Stomach (tissue), 9 donors: ENCODE measurements around the gene SHF. TPM values are rescaled to one million over a fixed set of nuclear protein-coding genes. Genes with fewer than 3 reads are reported as not detected.

Experiments used
- DNase-seq, 2 donors: peaks; one replicate each; pipeline versions ENCODE4 v3.0.0 to v3.0.0-alpha.2; 2013 to 2019
- H3K27ac ChIP-seq, 5 donors: fragments of 200-600 bp in 4 of 5; sonication (generic) in 4 of 5; one replicate each; pipeline ENCODE4 v1.5.1; 2013 to 2019; ENCODE audit warnings: mild to moderate bottlenecking in 1 of 5, moderate library complexity in 1 of 5
- H3K27me3 ChIP-seq, 3 donors: fragments of 200-600 bp; sonication (generic); one replicate each; pipeline ENCODE4 v1.5.1; 2017 to 2019; ENCODE audit warnings: mixed run types in 1 of 3
- H3K36me3 ChIP-seq, 4 donors: fragments of 200-600 bp; sonication (generic); 1 replicate in 3 of 4; 2 replicates in 1 of 4; pipeline ENCODE4 v1.5.1; 2016 to 2019
- H3K4me1 ChIP-seq, 4 donors: fragments of 200-600 bp; sonication (generic); one replicate each; pipeline ENCODE4 v1.5.1; 2016 to 2019
- H3K4me3 ChIP-seq, 4 donors: fragments of 200-600 bp; sonication (generic) in 3 of 4; one replicate each; pipeline ENCODE4 v1.5.1; 2016 to 2019; ENCODE audit warnings: mild to moderate bottlenecking in 1 of 4
- H3K9me3 ChIP-seq, 4 donors: fragments of 200-600 bp; sonication (generic); one replicate each; pipeline ENCODE4 v1.5.1; 2016 to 2019
- CTCF ChIP-seq, 7 experiments: fragments of 450-650 bp in 4 of 7; fragments of 200-600 bp in 3 of 7; sonication (generic) in 3 of 7; IDR thresholded peaks; one replicate each; pipeline ENCODE4 v1.5.1; 2016 to 2019; ENCODE audit warnings: antibody characterized with exemption in 7 of 7, control low read depth in 2 of 7, mild to moderate bottlenecking in 1 of 7
- EP300 ChIP-seq: sonication (generic); formaldehyde crosslinking; IDR thresholded peaks from one replicate; pipeline ENCODE4 v1.6.1; 2017; ENCODE audit warnings: antibody characterized with exemption
- POLR2A ChIP-seq, 4 donors: fragments of 450-650 bp; IDR thresholded peaks; one replicate each; pipeline ENCODE4 v1.6.1; 2016; ENCODE audit warnings: antibody characterized with exemption in 4 of 4, control low read depth in 2 of 4, mild to moderate bottlenecking in 1 of 4, moderate library complexity in 1 of 4
- POLR2AphosphoS5 ChIP-seq, 3 donors: sonication (generic); formaldehyde crosslinking; IDR thresholded peaks; one replicate each; pipeline ENCODE4 v1.6.1; 2016; ENCODE audit warnings: antibody characterized with exemption in 3 of 3
- WGBS, 5 donors: extraction: QIAGEN DNeasy Blood & Tissue Kit in 3 of 5; methylation state at CpG; one replicate each; pipeline versions ENCODE4 v1.1.5 to v1.1.7; 2013 to 2018; 5-methylcytosine and 5-hydroxymethylcytosine counted together
- intact Hi-C: fragments of 100-400 bp; cut with DNase I; formaldehyde crosslinking; loops from one replicate; pipeline ENCODE4 v1.15.1; 2023; ENCODE audit warnings: low total_unique reads
- polyA plus RNA-seq, 3 donors: library from polyadenylated mRNA; stranded (reverse); fragments of 200-250 nt; gene quantifications; one replicate each; pipeline ENCODE4 v1.2.3, GENCODE V29; 2013
- total RNA-seq, 5 donors: library from RNA; depleted of rRNA; stranded (reverse); fragments of >200 nt; gene quantifications; one replicate each; pipeline versions ENCODE4 v1.1.0 to v1.2.3, GENCODE V29; 2014 to 2016
- donor health status: healthy with polysubstance abuse.
- donor health status: Bipolar disorder and iron deficiency.
- donor health status: healthy.

SHF gene
- total and polyA plus RNA-seq, 8 donors: 0.43 to 15.9 (median 6.1) TPM

GRCh38 chr15:45231132-45231531 lies 43.4 kb upstream of the SHF start:
- WGBS, 5 donors: 49 to 81% (median 61%) methylated on average over 3 of the region's 3 CpGs
- H3K9me3 ChIP-seq: peaks cover 0 to 31% (median 18%) of the 10 kb centered on the region in 4 donors
- intact Hi-C loops: no loop called here
- H3K27me3 ChIP-seq: no peaks in the 10 kb centered on the region
- no peaks in the 10 kb centered on the region for H3K36me3 ChIP-seq
- TF ChIP-seq POLR2A (IDR thresholded peaks at IDR 0.05) (no peak), CTCF (IDR thresholded peaks at IDR 0.05) (no peak), EP300 (no peak), POLR2AphosphoS5 (IDR thresholded peaks at IDR 0.05) (no peak)
- H3K4me3 ChIP-seq: no peak overlapping the region
- no peak for DNase-seq
- H3K4me1 ChIP-seq: peaks cover 0 to 6% (median 0%) of the 10 kb centered on the region in 4 donors
- H3K27ac ChIP-seq: no peak overlapping the region

GRCh38 chr15:45230245-45230965 lies 42.6 kb upstream of the SHF start:
- TF ChIP-seq POLR2AphosphoS5 (IDR thresholded peaks at IDR 0.05): no peak
- TF ChIP-seq CTCF (IDR thresholded peaks at IDR 0.05): no peak
- TF ChIP-seq POLR2A (IDR thresholded peaks at IDR 0.05): no peak
- no peak for TF ChIP-seq EP300
- intact Hi-C loops: no loop called here
- H3K9me3 ChIP-seq: peaks cover 0 to 28% (median 15%) of the 10 kb centered on the region in 4 donors
- peaks cover 0 to 10% (median 1%) of the 10 kb centered on the region in 4 donors for H3K4me1 ChIP-seq
- no peak overlapping the region for H3K4me3 ChIP-seq
- H3K27me3 ChIP-seq: no peaks in the 10 kb centered on the region
- no peaks in the 10 kb centered on the region for H3K36me3 ChIP-seq
- DNase-seq: no peak
- WGBS, 5 donors: 0 to 43% (median 0%) methylated on average over 1 of the region's 1 CpG
- H3K27ac ChIP-seq: no peak overlapping the region

GRCh38 chr15:45228931-45229330 lies 41.2 kb upstream of the SHF start:
- intact Hi-C loops: no loop called here
- H3K27ac ChIP-seq: peak overlapping the region in 3 of 5 donors; percentile 31 to 62 (median 42)
- H3K27me3 ChIP-seq: no peaks in the 10 kb centered on the region
- peak; percentile 24 to 59 for DNase-seq
- H3K36me3 ChIP-seq: no peaks in the 10 kb centered on the region
- 29 to 47% (median 39%) methylated on average over 5 of the region's 5 CpGs for WGBS, 5 donors
- TF ChIP-seq POLR2A (IDR thresholded peaks at IDR 0.05) (no peak), EP300 (no peak), POLR2AphosphoS5 (IDR thresholded peaks at IDR 0.05) (peak in 1 of 3 donors; percentile 43), CTCF (IDR thresholded peaks at IDR 0.05) (no peak)
- no peak overlapping the region for H3K4me3 ChIP-seq
- H3K9me3 ChIP-seq: peaks cover 0 to 13% (median 3%) of the 10 kb centered on the region in 4 donors
- peaks cover 0 to 24% (median 6%) of the 10 kb centered on the region in 4 donors for H3K4me1 ChIP-seq

GRCh38 chr15:45225506-45226273 lies 37.9 kb upstream of the SHF start:
- Histone ChIP-seq H3K9me3 (no peaks in the 10 kb centered on the region), H3K27ac (no peak overlapping the region), H3K4me1 (peaks cover 0 to 33% (median 7%) of the 10 kb centered on the region in 4 donors), H3K27me3 (peaks cover 0 to 11% (median 0%) of the 10 kb centered on the region in 3 donors), H3K36me3 (no peaks in the 10 kb centered on the region), H3K4me3 (no peak overlapping the region)
- 68 to 75% (median 73%) methylated on average over 11 of the region's 11 CpGs for WGBS, 5 donors
- no peak for TF ChIP-seq POLR2AphosphoS5 (IDR thresholded peaks at IDR 0.05)
- no peak for TF ChIP-seq CTCF (IDR thresholded peaks at IDR 0.05)
- TF ChIP-seq POLR2A (IDR thresholded peaks at IDR 0.05): no peak
- TF ChIP-seq EP300: no peak
- intact Hi-C loops: no loop called here
- DNase-seq: peak in 1 of 2 donors; percentile 19
